IPS DF 4.7 (cell line): ENCODE results near the gene BCAN.

Experiments used
- DNase-seq: peaks from one replicate; pipeline ENCODE4 v3.0.0-alpha.2; 2013; ENCODE audit warnings: low spot score; ENCODE audit errors: extremely low read depth

The BCAN gene

DNA sequence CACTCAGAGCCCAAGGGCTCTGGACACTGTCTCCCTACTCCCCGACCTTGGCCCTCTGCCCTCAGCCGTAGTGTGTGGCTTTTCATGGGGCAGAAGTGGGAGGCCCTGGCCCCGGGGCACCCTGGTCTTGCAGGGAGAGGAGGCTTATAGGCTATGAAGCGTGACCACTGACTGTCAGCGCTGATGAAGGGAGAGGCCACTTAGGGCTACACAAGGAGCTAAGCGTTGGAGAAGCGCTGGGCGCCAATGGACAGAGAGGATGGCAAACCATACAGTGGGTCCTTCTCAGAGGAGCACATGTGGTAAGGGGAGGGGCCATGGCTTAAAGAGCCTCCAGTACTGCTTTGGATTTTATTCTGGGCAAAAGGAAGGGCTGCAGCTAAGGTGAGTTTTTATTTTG, 55.6 kb downstream of the BCAN start:
- DNase-seq = no peak

DNA sequence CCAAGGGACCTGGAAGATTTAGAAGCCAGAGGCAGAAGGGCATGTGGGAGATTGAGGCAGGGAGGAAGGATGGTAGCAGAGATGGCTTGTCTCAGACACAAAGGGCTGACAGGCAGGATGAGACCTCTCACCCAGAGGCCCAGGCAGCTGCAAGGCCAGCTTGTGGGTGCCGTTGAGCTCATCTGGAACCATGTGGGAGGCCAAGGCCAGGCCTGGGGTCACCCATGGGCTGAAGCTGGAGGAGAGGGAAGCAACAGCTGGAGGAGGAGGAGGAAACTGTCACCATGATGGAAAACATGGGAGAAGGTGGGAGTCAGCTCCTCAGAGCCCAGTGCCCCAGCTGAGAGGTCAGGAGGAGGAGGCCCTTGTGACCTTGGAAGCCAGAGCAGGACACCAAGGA, 57.1 kb downstream of the BCAN start:
- DNase-seq = no peak

DNA sequence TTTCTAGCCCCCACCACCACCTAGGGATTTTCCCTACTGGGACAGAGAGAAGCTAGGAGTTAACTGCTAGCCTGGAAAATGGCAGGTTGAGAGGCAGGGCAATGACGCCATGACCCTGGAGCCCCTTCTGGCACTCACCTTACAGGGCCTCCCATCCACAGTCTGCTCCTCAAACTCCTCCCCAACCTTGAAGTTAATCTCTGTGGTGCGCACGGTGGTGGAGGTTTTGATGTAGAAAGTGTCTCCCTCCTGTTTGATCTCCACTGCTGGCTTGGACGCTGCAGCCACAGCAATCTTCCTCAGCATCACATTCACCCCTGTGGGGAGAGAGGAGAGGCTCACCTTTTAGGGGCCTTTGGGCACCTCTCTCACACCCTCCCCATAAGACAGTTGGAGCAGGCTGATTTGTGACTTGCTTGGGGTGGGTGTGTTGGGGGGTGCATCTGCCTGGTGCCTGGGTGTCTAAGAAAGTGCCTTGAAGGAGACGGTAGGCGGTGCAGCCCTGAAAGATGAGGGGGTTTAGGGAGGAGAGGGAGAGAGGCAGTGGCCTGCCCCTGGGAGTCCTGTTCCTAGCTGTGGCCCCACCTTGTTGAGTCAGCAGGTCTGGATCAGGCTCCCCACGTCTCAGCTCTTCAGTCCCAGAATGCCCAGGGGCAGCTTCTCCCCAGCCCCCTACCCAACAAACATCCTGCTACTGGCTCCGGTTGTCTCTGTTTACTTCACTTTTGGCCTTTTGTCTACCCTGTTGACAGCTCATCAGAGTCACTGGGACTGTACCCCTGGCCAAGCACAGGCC, 59.0 kb downstream of the BCAN start:
- no peak for DNase-seq

DNA sequence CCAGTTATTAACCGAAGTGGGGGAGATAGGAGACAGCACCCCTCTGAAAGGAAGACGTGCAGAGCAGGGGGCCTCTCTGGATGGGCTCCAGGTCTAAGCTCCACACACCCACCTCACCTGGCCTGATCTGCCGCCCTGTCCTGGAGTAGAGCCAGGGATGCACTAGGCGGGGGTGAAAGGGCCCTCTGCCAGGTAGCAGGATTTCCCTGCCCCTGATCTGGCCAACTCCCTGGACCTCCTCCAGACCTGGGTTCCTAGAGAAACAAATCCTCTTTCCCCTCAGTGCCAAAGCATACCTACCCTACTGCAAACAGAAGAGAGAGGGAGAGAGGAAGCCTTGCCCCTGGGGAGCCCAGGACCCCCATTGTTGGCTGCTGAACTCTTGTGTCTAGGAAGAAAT, 61.4 kb downstream of the BCAN start:
- no peak for DNase-seq

DNA sequence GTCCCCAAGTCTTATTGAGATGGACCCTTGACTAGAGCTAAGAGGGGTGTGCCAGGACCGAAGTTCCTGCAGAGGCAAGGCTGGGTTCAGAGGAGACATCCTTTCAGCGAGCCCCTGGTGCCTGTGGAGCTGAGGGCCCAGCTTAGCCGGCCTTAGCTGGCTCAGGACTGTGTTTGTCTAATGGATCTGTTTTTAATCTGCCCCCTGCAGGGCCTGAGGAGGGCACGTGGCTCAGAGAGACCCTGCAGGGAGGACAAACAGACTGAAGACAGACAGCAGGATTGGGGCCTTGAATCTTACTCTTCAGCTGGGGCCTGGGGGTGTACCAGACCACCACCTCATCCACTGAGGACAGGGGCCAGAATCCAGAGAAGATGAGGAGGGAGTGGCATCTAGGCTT, 61.8 kb downstream of the BCAN start:
- DNase-seq = no peak

DNA sequence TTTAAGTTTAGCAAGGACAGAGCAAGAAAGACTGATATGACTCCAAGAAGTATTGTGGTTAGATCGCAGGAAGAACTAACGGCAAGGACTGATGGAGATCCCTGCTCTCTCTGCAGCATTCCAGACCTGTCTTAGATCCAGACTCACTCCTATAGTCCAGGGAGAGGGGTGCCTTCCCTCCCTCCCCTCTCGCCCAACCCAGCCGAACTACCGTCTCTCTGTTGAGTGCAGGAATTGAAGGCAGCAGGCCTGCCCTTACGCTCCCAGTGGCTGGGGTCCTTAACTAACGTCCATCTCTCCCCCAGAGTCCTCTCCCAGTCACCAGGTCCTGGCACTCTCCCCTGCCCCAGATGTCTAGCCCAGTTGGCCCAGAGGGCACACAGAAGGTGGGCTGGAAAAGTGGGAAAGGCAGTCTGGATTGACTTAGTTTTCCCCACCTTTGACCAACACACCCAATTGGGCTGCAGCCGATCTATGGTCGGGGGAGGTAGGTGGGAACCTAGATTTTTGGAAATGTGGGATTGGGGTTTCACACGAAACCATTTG, 62.3 kb downstream of the BCAN start:
- DNase-seq = no peak

DNA sequence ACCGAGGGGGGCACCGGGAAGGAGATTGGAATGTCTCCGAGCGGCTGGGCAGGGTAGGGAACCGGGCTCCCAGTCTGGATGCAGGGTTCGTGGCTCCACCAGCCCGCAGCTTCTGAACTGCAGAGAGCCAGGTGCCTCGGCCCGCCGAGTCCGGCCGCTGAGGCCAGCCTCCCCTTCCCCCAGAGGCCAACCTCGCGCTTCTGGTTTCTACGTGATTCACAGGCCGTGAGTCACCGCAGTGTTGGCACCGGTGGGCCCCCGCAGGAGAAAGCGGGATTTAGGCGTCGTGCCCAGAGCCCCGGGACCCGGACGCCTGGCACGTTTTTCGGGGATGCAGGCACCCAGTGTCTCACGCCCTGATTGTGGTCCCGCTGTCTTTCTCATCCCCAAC, 63.0 kb downstream of the BCAN start:
- DNase-seq = no peak

DNA sequence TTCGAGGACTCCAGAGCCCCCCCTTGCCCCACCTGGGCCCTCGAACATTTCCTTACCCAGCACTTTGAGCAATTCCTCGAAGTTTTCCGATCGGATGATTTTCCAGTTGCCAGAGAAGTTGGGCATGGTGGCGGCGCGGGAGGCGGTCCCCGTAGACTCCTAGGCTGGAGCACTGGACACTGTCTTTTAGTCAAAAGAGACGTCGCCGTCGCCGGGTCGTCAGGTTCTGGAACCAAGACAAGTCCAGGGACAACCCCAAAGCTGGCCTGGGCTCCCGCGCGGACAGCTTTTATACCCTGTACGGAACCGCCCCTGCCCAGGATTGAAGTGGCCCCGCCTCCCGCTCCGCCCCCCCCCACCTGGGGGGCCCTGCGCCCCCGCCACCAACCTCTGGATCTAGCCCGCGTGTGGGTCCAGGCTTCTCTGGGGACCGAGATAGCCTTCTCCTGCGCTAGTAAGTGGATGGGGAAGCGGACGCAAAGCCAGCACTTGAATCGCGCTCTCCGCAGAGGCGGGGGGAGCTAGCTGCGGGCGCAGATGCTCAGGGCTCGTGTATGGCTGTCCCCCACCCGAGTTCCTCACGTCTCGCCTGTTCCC, 63.5 kb downstream of the BCAN start, which contains the start of gene CRABP2:
Gene CRABP2 (minus strand): TSS at position 263 of the 597 bp plus-strand sequence. CDS start 137 bp downstream, at position 126.
- DNase-seq = no peak

DNA sequence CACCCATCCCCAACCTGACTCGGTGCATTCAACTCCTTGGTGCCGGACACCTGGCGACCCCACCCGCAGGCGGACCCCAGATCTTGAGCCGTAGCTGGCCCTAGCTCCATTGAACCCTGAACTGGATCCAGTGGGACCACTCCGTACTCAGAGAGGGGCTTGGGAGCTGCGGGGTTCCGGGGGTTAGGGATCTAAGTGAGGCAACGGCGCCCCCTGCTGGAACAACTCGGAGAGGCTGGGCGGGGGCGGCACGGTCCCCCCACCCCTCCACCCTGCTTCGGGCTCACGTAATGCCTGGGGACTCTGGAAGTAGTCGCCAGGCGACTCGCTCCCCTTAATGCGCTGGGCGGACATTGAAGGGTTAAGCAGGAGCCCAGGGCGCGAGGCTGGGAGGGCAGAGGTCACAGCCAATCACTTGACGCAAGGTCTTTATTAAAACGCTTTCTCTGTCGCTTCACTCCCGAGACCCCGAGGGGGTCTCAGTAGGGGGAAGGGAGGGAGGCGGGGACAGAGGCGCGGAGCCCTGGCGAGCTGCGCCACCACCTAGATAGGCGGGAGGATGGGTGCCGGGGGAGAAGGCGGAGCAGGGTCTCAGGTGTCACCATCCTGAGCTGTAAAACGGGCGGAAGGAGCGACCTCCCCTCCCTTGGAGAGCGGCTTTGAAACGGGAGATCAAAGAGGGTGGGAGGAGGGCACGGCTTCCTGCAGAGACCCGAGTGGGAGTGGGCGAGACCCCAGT, 64.2 kb downstream of the BCAN start:
- no peak for DNase-seq

DNA sequence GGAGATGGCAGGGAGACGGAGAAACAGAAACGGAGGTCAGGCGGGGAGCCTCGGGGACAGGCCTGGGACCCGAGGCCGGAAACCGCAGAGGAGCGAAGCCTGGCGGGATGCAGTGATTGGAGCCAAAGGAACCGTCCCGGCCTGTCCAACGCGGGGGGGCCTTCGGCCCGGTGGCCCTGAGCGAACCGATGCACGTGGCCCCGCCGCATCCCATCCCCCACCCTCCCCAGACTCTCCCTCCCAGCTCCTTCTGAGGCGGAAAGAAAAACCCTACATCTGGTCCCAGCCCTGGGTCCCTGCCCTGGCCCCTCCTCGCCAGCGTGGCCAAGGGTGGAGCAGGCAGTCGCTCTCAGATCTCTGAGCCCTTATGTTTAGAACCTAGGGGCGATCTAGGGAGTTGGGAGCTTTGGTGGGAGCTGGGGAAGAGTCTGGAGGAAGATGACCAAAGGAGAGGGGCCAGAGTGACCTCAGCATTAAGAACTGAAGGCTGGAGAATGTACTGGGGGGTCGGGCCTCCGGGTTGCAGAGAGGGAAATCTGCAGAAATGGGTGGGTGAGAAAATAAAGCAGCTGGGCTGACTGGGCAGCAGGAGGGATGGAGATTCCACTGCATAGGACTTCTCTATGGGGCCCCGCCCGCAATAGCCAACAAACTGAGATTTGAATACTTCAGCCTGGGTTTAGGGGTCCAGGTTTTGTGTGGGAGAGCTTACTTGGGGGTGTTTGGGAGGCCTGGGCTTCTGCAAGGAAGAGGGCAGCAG, 64.9 kb downstream of the BCAN start:
- DNase-seq = no peak

DNA sequence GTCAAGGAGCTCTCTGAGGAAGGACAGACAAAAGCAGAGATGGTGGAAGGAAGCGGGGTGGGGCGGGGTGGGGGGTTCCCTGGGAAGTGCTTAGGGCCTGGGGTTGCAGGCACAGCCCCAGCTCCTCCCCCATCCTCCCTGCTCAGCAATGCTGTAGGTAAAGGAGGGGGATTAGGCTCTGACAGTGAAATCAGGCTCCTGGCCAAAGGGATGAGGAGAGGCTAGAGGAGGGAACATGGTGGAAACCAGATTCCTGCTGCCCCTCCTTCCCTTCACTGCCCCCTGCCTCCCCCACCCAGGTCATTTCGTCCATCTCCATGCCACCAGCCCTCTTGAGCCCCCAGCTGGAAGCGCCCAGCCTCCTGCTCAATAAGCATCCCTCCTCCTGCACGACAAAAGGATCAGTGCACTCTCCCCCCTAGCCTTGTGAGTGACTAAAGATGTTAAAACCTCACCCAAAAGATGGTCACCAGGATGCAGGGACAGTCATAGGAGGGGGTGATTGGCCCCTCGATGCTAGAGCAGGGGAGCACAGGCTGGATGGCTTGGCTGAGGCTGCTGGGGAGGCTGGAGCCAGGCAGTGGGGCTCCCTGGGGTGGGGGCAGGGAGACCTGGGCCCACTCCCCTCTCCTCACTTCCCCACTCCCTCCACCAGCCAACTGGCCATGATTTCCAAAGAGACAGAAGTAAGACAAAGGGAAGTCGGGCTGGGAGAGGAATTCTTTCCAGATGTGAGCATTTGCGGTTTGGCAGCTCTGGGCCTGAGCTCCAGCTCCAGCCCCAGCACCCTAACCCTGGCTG, 65.7 kb downstream of the BCAN start:
- DNase-seq = no peak

DNA sequence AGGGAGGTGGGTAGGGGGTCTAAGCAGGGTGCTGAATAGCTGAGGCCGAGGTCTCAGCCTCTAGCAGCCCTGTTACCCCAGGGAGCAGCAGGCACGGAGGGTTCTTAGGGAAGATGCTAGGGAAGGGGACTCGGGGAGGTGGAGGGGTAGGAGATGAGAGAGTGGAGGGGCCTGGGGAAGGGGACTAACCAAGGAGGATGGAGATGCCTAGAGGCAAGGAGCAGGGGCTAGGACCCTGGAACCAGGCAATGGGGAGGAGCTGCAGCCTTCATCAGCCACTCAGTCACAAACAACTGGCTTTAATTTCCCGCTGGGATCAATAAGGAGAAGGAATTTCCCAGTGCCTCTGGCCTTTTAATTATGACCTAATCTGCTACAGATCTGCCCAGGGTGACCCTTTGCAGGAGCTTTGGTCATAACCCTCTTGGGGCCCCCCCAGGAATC, 66.3 kb downstream of the BCAN start:
- no peak for DNase-seq

DNA sequence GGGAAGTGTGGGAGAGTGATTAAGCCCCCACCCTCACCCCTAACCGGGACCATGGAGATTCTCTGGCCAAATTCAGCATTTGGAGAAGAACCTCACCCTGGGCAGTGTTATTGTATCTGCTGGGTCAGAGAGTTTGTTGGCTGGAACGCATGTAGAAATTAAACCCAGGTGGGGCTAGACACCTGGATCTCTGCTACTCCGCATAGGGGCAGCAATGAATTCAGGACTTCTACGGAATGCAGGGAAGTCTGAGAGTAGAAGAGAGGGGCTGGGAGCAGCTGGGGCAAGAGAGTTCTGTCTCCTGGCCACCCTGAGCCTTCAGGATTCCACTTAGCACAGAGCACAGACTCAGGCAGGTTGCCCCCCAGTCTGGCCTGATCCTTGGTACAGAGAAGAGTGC, 67.1 kb downstream of the BCAN start:
- DNase-seq = no peak
